Stomach (tissue), 9 donors: ENCODE data around the gene IFFO2. TPM values are rescaled to one million over a fixed set of nuclear protein-coding genes. Genes with fewer than 3 reads are reported as not detected.

ENCODE experiments used
- DNase-seq, 2 donors: peaks; one replicate each; pipeline versions ENCODE4 v3.0.0 to v3.0.0-alpha.2; 2013 to 2019
- H3K27ac ChIP-seq, 5 donors: fragments of 200-600 bp in 4 of 5; sonication (generic) in 4 of 5; one replicate each; pipeline ENCODE4 v1.5.1; 2013 to 2019; ENCODE audit warnings: mild to moderate bottlenecking in 1 of 5, moderate library complexity in 1 of 5
- H3K27me3 ChIP-seq, 3 donors: fragments of 200-600 bp; sonication (generic); one replicate each; pipeline ENCODE4 v1.5.1; 2017 to 2019; ENCODE audit warnings: mixed run types in 1 of 3
- H3K36me3 ChIP-seq, 4 donors: fragments of 200-600 bp; sonication (generic); 1 replicate in 3 of 4; 2 replicates in 1 of 4; pipeline ENCODE4 v1.5.1; 2016 to 2019
- H3K4me1 ChIP-seq, 4 donors: fragments of 200-600 bp; sonication (generic); one replicate each; pipeline ENCODE4 v1.5.1; 2016 to 2019
- H3K4me3 ChIP-seq, 4 donors: fragments of 200-600 bp; sonication (generic) in 3 of 4; one replicate each; pipeline ENCODE4 v1.5.1; 2016 to 2019; ENCODE audit warnings: mild to moderate bottlenecking in 1 of 4
- H3K9me3 ChIP-seq, 4 donors: fragments of 200-600 bp; sonication (generic); one replicate each; pipeline ENCODE4 v1.5.1; 2016 to 2019
- EP300 ChIP-seq: sonication (generic); formaldehyde crosslinking; IDR thresholded peaks from one replicate; pipeline ENCODE4 v1.6.1; 2017; ENCODE audit warnings: antibody characterized with exemption
- POLR2A ChIP-seq, 4 donors: fragments of 450-650 bp; IDR thresholded peaks; one replicate each; pipeline ENCODE4 v1.6.1; 2016; ENCODE audit warnings: antibody characterized with exemption in 4 of 4, control low read depth in 2 of 4, mild to moderate bottlenecking in 1 of 4, moderate library complexity in 1 of 4
- POLR2AphosphoS5 ChIP-seq, 3 donors: sonication (generic); formaldehyde crosslinking; IDR thresholded peaks; one replicate each; pipeline ENCODE4 v1.6.1; 2016; ENCODE audit warnings: antibody characterized with exemption in 3 of 3
- WGBS, 5 donors: extraction: QIAGEN DNeasy Blood & Tissue Kit in 3 of 5; methylation state at CpG; one replicate each; pipeline versions ENCODE4 v1.1.5 to v1.1.7; 2013 to 2018; 5-methylcytosine and 5-hydroxymethylcytosine counted together
- intact Hi-C: fragments of 100-400 bp; cut with DNase I; formaldehyde crosslinking; loops from one replicate; pipeline ENCODE4 v1.15.1; 2023; ENCODE audit warnings: low total_unique reads
- polyA plus RNA-seq, 3 donors: library from polyadenylated mRNA; stranded (reverse); fragments of 200-250 nt; gene quantifications; one replicate each; pipeline ENCODE4 v1.2.3, GENCODE V29; 2013
- total RNA-seq, 5 donors: library from RNA; depleted of rRNA; stranded (reverse); fragments of >200 nt; gene quantifications; one replicate each; pipeline versions ENCODE4 v1.1.0 to v1.2.3, GENCODE V29; 2014 to 2016
- TF ChIP-seq, protein P1 (sequence below), 7 experiments: fragments of 450-650 bp in 4 of 7; fragments of 200-600 bp in 3 of 7; sonication (generic) in 3 of 7; IDR thresholded peaks; one replicate each; pipeline ENCODE4 v1.5.1; 2016 to 2019; ENCODE audit warnings: antibody characterized with exemption in 7 of 7, control low read depth in 2 of 7, mild to moderate bottlenecking in 1 of 7
- donor health status: healthy with polysubstance abuse.
- donor health status: Bipolar disorder and iron deficiency.
- donor health status: healthy.

Gene IFFO2
- total and polyA plus RNA-seq, 8 donors, result 0.58 to 47.8 (median 4.5) TPM

DNA sequence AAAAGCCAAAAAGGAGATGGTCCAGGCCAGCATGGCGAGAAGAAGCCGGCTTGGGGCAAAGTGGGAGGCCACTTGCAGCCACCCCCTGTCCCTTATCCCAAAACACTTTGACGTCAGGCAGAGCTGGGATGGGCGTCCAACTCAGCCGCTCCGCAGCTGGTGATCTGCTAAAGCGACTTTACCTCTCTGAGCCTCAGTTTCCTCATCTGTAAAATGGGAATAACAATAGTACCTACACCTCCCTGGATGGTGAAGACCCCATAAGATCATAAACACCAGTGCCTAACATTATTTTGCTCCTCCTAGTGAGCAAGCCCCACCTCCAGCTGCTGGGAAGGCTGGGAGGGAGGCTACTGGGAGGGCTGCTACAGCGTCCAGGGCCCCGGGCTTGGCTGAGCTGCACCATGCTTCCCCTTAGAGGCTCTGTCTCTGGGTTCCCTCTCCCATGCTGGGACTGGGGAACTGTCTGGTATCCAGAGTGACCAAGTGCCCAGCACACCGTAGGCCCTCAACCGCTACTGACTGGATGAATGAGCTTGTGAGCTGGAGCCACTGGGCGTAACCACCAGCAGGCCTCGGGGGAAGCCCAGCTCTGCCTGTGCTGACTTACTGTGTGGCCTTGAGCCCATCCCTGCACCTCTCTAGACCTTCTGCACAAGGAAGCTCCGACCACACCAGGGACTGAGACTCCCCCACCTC lies 18.3 kb downstream of the IFFO2 start:
- no peaks in the 10 kb centered on the region for H3K36me3 ChIP-seq
- no peaks in the 10 kb centered on the region for H3K27me3 ChIP-seq
- no peak for DNase-seq
- no peak for TF ChIP-seq POLR2A (IDR thresholded peaks at IDR 0.05)
- TF ChIP-seq, protein P1, sequence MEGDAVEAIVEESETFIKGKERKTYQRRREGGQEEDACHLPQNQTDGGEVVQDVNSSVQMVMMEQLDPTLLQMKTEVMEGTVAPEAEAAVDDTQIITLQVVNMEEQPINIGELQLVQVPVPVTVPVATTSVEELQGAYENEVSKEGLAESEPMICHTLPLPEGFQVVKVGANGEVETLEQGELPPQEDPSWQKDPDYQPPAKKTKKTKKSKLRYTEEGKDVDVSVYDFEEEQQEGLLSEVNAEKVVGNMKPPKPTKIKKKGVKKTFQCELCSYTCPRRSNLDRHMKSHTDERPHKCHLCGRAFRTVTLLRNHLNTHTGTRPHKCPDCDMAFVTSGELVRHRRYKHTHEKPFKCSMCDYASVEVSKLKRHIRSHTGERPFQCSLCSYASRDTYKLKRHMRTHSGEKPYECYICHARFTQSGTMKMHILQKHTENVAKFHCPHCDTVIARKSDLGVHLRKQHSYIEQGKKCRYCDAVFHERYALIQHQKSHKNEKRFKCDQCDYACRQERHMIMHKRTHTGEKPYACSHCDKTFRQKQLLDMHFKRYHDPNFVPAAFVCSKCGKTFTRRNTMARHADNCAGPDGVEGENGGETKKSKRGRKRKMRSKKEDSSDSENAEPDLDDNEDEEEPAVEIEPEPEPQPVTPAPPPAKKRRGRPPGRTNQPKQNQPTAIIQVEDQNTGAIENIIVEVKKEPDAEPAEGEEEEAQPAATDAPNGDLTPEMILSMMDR (IDR thresholded peaks at IDR 0.05), result no peak
- TF ChIP-seq POLR2AphosphoS5 (IDR thresholded peaks at IDR 0.05), result no peak
- no peak for TF ChIP-seq EP300
- H3K4me1 ChIP-seq, result peaks cover 28 to 67% (median 46%) of the 10 kb centered on the region in 4 donors
- 80 to 93% (median 89%) methylated on average over 9 to 14 of the region's 14 CpGs for WGBS, 5 donors
- intact Hi-C loops, result no loop called here
- no peak overlapping the region for H3K4me3 ChIP-seq
- H3K27ac ChIP-seq, result no peak overlapping the region
- no peaks in the 10 kb centered on the region for H3K9me3 ChIP-seq

DNA sequence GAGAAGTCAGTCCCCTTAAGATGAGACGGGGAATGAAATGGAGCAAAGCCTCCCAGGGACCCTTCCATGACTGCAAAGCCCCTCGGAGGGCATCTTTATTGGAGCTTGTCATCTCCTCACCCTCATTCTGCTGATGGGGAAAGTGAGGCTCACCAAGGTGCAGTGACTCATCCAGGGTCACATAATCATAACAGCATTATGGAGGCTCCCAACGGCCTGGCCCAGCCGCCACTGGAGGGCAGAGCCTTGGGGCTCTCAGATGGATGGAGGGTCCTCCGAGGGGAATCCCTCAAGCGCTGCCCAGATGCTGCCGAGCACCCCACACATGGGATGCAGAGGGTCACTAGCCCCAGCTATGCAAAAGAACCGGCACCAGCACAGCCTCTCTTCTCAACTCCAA lies 18.9 kb downstream of the IFFO2 start:
- no peak for TF ChIP-seq POLR2AphosphoS5 (IDR thresholded peaks at IDR 0.05)
- no peak for TF ChIP-seq POLR2A (IDR thresholded peaks at IDR 0.05)
- no peak for TF ChIP-seq EP300
- TF ChIP-seq, protein P1 (IDR thresholded peaks at IDR 0.05), result no peak
- 88 to 92% (median 91%) methylated on average over 5 to 8 of the region's 8 CpGs for WGBS, 5 donors
- no peaks in the 10 kb centered on the region for H3K27me3 ChIP-seq
- no peak overlapping the region for H3K27ac ChIP-seq
- DNase-seq, result no peak
- H3K9me3 ChIP-seq, result no peaks in the 10 kb centered on the region
- H3K36me3 ChIP-seq, result no peaks in the 10 kb centered on the region
- no peak overlapping the region for H3K4me3 ChIP-seq
- intact Hi-C loops, result no loop called here
- peaks cover 33 to 71% (median 50%) of the 10 kb centered on the region in 4 donors for H3K4me1 ChIP-seq

DNA sequence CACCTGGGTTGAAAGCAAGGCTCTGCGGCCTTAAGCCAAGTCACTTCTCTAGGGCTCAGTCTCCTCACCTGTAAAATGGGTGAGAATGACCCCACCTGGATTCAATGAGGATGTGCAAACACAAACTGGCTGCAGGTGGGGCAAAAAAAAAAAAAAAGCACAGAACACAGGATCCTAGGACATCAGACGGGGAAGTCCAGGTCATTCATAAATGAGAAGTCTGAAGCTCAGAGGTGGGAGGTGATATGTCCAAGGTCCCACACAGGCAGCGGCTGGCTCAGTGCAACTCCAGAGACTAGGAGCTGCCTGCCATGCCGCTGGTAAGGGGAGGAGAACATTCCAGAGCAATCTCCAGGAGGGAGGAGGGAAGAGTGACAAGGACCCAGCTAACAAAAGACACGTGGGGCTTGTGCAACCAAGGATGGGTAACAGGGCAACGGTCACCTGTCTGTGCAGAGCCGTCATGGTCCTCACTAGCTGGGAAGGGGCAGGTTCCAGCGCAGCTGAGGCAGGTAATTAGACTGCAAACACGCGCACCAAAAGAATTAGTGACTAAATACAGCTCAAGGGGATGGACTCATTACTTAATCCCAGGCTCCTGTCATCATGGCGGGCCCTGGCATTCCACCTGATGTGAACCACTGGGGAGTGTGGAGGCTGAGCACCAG lies 19.5 kb downstream of the IFFO2 start:
- intact Hi-C loops, result no loop called here
- Histone ChIP-seq H3K4me1 (peaks cover 29 to 70% (median 49%) of the 10 kb centered on the region in 4 donors), H3K9me3 (no peaks in the 10 kb centered on the region), H3K4me3 (no peak overlapping the region), H3K27ac (no peak overlapping the region), H3K36me3 (no peaks in the 10 kb centered on the region), H3K27me3 (no peaks in the 10 kb centered on the region)
- TF ChIP-seq, protein P1 (IDR thresholded peaks at IDR 0.05), result no peak
- TF ChIP-seq POLR2AphosphoS5 (IDR thresholded peaks at IDR 0.05), result no peak
- no peak for TF ChIP-seq POLR2A (IDR thresholded peaks at IDR 0.05)
- no peak for TF ChIP-seq EP300
- 83 to 87% (median 85%) methylated on average over 11 of the region's 11 CpGs for WGBS, 5 donors
- DNase-seq, result no peak

DNA sequence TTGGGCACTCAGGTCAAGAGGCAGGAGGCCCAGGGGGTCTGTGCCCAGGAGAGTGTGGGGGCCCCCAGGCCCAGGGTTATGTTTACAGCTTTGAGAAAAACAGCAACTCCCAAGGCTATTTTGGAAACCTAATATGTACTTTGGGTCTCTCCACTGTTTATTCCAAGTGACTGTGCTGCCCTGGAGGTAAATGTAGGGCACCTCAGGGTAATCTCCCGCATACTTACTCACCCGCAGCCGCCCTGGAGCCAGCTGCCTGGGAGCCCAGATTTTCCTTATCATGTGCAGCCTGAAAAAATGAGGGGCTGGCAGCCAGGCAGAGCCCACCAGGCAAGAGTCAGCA lies 20.0 kb downstream of the IFFO2 start:
- no peaks in the 10 kb centered on the region for H3K9me3 ChIP-seq
- intact Hi-C loops, result no loop called here
- H3K4me3 ChIP-seq, result no peak overlapping the region
- TF ChIP-seq POLR2A (IDR thresholded peaks at IDR 0.05), result no peak
- TF ChIP-seq EP300, result no peak
- TF ChIP-seq, protein P1 (IDR thresholded peaks at IDR 0.05), result no peak
- TF ChIP-seq POLR2AphosphoS5 (IDR thresholded peaks at IDR 0.05), result no peak
- peaks cover 24 to 65% (median 49%) of the 10 kb centered on the region in 4 donors for H3K4me1 ChIP-seq
- no peak overlapping the region for H3K27ac ChIP-seq
- 49 to 81% (median 60%) methylated on average over 3 of the region's 3 CpGs for WGBS, 5 donors
- H3K36me3 ChIP-seq, result no peaks in the 10 kb centered on the region
- no peak for DNase-seq
- H3K27me3 ChIP-seq, result no peaks in the 10 kb centered on the region
